ENCODE measurements around the gene BCKDHB.
"Not testable (repeated sequence)": the region's sequence is repeated elsewhere in the genome, so short reads cannot be mapped to it uniquely, and the experiment has no call there.

Gene BCKDHB

DNA sequence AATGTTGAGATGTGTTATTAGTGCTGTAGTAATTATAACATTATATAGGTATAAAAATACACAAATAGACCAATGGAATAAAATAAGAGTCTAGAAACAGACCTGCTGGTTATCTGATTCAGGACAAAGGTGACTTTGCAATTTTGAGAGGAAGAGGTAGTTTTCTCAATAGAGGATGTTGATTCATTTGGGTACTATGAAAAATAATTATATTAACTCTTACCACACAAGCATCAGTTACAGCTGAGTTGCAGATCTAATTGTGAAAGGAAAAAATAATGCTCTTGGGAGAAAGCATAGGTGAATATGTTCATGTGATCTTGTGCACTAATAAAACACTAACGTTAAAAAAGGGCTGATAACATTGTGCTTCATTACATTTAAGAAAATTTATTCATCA, 103.0 kb downstream of the BCKDHB start:
- no peak for DNase-seq (ENCODE audit: low spot score)

DNA sequence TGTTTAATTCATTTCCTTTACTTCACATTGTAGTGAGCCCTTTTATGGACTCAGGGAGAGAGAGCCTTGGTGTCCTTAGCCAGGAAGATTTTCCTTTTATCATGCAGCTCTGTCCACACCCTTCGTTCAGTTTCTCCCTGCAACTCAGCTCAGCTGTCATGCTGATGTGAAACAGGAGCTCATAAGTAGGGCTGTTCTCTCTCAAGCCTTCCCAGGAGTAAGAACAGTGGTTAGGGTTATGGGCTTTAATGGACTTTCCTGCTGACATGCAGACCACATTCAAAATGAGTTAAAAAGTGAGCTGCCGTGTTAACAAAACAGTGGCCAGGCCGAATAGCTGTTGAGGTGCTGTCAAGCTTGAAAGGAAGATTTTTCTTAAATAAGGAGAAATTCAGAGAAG, 104.1 kb downstream of the BCKDHB start:
- no peak for DNase-seq (ENCODE audit: low spot score)

GRCh38 chr6:80211286-80211685, 104.8 kb downstream of the BCKDHB start:
- no peak for DNase-seq (ENCODE audit: low spot score)

GRCh38 chr6:80211890-80212289, 105.4 kb downstream of the BCKDHB start:
- DNase-seq (ENCODE audit: low spot score): not testable (repeated sequence)

- DNase-seq (ENCODE audit: low spot score): peak; percentile 72
These were observed 108.1 kb downstream of the BCKDHB start for GRCh38 chr6:80214436-80215022.

- DNase-seq (ENCODE audit: low spot score): no peak
These were observed 108.6 kb downstream of the BCKDHB start for GRCh38 chr6:80215063-80215462.

GRCh38 chr6:80217794-80218193, 111.3 kb downstream of the BCKDHB start:
- DNase-seq (ENCODE audit: low spot score): no peak

- no peak for DNase-seq (ENCODE audit: low spot score)
These were observed 117.3 kb downstream of the BCKDHB start for GRCh38 chr6:80223743-80224212.

DNA sequence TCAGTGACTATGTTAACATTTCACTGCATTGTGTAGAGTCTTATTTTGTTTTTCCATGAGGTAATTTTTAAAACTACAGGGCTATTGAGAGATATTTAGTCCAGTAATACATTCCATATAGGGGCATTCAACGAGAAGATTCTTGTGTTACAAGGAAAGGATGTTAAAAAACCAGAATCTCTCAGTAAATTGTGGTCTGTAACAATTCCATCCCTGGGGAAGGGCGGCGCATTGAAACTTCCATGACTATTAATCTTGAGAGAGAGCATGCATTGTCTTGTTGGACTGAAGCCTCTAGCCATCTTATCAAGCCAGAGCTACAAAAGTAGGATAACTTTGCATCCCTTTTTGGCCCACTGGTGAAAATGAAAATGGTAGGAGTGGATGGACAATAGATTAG, 119.7 kb downstream of the BCKDHB start:
- DNase-seq (ENCODE audit: low spot score): no peak

DNA sequence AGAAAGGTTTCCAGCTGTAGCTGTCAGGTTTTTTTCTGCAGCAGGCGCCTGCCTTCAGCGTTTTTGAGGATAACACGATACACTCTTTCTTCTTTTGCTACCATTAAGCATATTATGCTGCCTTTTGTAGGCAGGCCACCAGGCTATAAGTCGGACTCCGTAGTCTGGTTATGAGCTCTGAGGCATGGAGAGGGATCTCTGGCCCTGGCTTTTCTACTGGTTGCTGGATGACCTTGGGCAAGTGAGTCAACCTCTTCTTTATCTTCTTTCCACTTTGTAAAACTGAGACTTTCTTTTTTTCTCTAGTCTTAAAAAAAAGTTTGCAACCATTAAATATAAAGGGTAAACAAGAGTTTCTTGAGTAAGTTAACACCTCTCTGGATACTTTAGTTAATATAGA, 120.2 kb downstream of the BCKDHB start:
- no peak for DNase-seq (ENCODE audit: low spot score)

DNA sequence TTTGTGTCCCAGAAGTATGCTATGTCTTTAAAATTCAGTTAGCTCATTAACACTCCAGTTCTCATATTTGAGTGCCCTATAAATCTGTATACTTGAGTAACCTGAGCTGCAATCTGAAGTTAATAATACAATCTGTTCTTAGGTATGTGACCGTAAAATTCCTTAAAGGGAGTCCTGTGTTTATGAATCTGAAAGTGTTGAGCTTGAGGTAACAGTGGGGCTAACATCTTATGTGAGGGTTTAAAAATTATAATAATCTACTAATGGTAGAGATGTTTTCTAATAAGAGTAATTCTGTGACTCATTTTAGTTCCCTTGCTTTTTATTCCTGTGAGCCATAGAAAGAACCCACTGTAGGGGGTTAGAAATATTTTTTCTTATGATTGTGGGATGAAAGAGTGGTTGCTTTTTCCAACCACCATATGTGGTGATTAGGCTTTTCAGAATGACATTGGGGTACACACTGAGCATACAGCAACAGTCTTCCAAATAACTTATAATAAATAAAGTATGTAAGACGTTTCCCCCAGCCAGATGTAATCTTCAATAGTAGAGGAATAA, 121.2 kb downstream of the BCKDHB start:
- DNase-seq (ENCODE audit: low spot score): no peak

DNA sequence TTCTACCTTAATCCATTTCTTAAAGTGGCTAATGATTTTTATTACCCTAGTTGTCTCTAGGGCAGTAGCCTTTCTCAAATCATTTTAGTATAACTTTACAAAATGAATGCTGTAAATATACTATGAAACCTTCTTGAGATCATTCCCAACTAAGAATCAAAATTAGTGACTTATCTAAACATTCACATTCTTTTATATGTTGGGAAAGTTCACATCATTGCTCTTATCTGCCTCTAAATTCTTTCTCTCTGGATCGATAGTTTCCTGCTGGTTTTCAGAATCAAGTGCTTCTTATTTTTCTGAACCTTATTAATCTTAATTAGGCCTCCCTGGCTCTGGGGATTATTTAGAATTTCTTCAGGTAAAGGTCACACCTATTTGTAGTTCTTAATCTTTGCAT, 126.8 kb downstream of the BCKDHB start:
- no peak for DNase-seq (ENCODE audit: low spot score)

- DNase-seq (ENCODE audit: low spot score): no peak
These were observed 127.5 kb downstream of the BCKDHB start for GRCh38 chr6:80233958-80234357.

DNA sequence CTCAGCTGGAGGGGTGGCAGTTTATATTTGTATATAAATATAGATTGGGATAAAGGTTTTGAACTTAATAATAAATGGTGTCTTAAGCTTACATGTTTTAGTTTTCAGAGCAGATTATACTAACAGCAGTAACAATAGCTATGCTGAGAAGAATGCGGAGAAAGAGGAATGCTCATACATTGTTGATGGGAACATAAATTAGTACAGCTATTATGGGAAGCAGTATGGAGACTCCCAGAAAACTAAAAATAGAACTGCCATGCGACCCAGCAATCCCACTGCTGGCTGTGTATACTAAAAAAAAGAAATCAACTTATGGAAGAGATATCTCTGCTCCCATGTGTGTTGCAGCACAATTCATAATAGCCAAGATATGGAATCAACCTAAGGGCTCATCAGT, 127.9 kb downstream of the BCKDHB start:
- no peak for DNase-seq (ENCODE audit: low spot score)

- DNase-seq (ENCODE audit: low spot score): no peak
These were observed 128.4 kb downstream of the BCKDHB start for GRCh38 chr6:80234908-80235307.

- DNase-seq (ENCODE audit: low spot score): no peak
These were observed 129.2 kb downstream of the BCKDHB start for GRCh38 chr6:80235647-80236046.

GRCh38 chr6:80238754-80239153, 132.3 kb downstream of the BCKDHB start:
- not testable (repeated sequence) for DNase-seq (ENCODE audit: low spot score)

- DNase-seq (ENCODE audit: low spot score): no peak
These were observed 138.6 kb downstream of the BCKDHB start for GRCh38 chr6:80245043-80245442.

DNA sequence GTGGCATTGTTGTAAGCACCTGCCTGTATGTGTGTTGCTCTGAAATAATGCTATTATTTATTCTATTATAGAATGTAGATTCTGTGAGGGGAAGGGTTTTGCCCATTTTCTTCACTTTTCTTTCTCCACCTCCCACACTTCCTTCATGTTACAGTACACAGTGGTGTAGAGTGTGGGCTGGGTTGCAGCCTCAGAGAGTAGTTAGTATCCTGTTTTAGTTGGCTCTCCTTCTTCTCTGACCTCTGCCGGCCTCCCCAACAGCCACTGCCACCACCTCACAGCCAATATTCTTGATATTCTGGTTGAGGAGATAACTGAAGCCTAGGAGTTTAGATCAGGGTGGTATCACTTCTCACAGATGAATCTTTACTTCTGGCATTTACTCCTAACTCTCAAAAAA, 143.4 kb downstream of the BCKDHB start:
- DNase-seq (ENCODE audit: low spot score): no peak

DNA sequence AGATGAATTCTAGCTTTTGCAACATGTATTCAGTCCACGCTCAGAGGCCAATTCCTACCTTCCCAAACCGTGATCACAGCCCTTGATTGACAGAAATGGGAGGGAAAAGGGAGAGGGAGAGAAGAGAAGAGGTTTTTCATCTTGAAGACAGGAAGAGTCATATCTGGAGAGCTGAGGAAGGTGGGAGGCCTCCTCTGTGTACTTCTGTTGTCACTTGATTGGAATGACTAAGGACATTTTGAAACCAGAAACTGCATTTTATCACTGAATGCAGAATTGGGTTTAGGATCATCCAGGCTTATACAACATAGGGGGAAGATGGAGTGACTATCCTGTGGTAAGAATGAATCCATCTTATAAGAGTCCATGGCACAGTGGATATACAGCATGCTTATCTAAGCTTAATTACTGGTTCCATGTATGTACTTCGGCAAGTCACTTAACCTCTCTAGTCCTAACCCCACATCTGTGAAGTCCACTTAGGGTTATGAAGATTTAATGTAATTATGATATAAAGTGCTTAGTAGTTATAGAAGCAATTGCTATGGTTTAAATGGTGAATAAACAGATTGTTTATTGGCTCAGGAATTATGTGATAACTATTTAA, 144.0 kb downstream of the BCKDHB start:
- no peak for DNase-seq (ENCODE audit: low spot score)

- DNase-seq (ENCODE audit: low spot score): no peak
These were observed 144.8 kb downstream of the BCKDHB start for GRCh38 chr6:80251321-80251720.

DNA sequence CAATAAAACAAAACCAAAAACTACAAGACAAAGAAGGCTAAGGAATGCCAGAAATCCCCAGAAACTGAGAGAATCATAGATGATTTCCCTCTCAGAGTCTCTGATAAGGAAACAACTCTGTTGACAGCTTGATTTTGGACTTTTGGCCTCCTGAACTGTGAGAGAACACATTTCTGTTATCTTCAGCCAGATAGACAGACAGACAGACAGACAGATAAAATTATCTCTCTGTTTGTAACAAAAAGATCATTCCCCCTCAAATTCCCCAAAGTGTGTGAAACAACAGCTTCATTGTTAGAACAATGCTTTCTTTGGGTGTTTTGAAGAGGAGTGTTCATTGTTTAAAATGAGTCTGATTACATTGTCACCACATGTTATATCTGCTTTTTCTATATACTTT, 148.2 kb downstream of the BCKDHB start:
- no peak for DNase-seq (ENCODE audit: low spot score)

DNA sequence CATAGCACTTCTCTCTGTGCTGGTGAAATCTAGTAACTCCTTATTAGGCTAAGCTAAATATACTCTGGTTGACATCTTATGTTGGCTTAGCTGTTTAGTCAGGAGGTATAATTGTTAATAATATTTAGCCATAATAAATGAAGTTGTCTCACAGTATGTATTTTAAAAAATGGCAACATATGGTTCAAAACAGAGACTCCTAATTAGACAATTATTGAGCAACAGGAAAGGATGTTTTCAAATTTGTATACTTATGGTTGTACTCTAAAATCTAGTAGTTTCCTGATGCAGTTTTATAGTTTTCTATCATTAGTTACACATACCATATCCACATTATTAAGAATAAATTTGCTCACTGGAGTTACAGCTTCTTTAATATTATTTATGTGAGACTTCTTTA, 150.2 kb downstream of the BCKDHB start:
- no peak for DNase-seq (ENCODE audit: low spot score)

DNA sequence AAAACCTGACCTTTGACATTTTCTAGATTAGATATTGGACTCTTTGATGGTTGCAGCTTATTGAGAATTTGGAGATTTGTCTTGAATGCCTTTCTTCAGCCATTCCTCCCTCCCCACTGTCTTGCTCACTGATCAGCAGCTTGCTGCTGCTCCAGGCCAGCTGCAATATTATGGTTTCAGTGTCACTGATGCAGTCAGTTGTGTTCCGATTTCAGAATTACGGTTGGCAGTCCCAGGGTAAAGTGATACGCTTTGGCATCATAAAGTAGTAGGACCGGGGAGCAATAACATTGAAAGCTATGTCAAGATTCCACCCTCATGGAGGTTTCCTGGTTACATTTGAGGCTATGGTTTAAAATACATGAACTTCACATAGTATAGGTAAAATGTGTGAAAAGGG, 152.6 kb downstream of the BCKDHB start:
- DNase-seq (ENCODE audit: low spot score): no peak
